NB4 (cell line): Measurements from ENCODE around the gene HP1BP3.

ENCODE experiments used
- TF ChIP-seq, protein P1 (sequence below): IDR thresholded peaks from 2 replicates; pipeline ENCODE4 v1.6.1; 2011; ENCODE audit warnings: low read depth, low read length
- TF ChIP-seq, protein P2 (sequence below): IDR thresholded peaks from one replicate; pipeline ENCODE4 v1.5.1; 2012; ENCODE audit warnings: low read depth, low read length

DNA sequence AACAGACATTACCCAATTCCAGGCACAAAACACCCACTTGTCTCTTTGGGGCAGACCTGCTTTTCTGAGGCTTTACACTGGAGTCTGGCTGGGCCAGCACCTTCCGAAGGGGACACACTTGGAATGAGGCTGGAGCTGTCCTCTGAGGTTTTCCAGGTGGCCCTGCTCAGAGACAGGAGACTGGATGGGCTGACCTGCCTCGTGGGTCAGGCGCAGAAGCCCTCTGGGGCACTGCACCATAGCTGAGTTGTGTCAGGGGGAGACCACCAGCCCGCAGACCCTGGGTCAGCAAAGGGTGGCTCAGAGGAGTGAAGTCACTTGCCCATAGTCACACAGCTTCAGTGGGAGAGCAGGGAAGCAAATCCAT lies 56.4 kb downstream of the HP1BP3 start:
- TF ChIP-seq, protein P1, sequence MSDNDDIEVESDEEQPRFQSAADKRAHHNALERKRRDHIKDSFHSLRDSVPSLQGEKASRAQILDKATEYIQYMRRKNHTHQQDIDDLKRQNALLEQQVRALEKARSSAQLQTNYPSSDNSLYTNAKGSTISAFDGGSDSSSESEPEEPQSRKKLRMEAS, result no peak
- TF ChIP-seq, protein P2, sequence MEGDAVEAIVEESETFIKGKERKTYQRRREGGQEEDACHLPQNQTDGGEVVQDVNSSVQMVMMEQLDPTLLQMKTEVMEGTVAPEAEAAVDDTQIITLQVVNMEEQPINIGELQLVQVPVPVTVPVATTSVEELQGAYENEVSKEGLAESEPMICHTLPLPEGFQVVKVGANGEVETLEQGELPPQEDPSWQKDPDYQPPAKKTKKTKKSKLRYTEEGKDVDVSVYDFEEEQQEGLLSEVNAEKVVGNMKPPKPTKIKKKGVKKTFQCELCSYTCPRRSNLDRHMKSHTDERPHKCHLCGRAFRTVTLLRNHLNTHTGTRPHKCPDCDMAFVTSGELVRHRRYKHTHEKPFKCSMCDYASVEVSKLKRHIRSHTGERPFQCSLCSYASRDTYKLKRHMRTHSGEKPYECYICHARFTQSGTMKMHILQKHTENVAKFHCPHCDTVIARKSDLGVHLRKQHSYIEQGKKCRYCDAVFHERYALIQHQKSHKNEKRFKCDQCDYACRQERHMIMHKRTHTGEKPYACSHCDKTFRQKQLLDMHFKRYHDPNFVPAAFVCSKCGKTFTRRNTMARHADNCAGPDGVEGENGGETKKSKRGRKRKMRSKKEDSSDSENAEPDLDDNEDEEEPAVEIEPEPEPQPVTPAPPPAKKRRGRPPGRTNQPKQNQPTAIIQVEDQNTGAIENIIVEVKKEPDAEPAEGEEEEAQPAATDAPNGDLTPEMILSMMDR, result no peak
